ENCODE measurements around the gene CHRM4.

Gene CHRM4

GRCh38 chr11:46389450-46390330 lies 1.9 kb downstream of the CHRM4 start:
- Histone ChIP-seq H3K18ac (ENCODE audit: low read length) (no peak overlapping the region), H2BK12ac (ENCODE audit: low read length) (no peak overlapping the region), H3K14ac (ENCODE audit: low read length) (no peak overlapping the region), H3K4me3 (ENCODE audit: low read depth, low read length) (peak overlapping the region; percentile 57), H3K27ac (ENCODE audit: low read depth, low read length) (no peak overlapping the region), H4K91ac (ENCODE audit: low read depth, low read length) (no peak overlapping the region), H2AFZ (ENCODE audit: insufficient read depth, low read length, poor library complexity) (peak overlapping the region; percentile 62), H2BK120ac (ENCODE audit: insufficient read depth, low read length, poor library complexity) (no peak overlapping the region), H3K4me1 (ENCODE audit: control insufficient read depth in 1 of 2, insufficient read depth in 2 of 2, low read length in 2 of 2) (peaks cover 26 to 28% of the 10 kb centered on the region in 2 experiments), H4K12ac (ENCODE audit: low read depth, low read length) (no peak overlapping the region), H2BK5ac (ENCODE audit: low read depth, low read length, poor library complexity) (no peak overlapping the region), H3K9ac (ENCODE audit: low read length) (no peak overlapping the region), H3K27me3 (ENCODE audit: insufficient read depth, low read length) (peaks cover 29% of the 10 kb centered on the region), H4K8ac (ENCODE audit: low read depth, low read length) (no peak overlapping the region), H3K79me1 (ENCODE audit: low read length) (no peaks in the 10 kb centered on the region), H3K23ac (ENCODE audit: low read length) (no peak overlapping the region), H3K79me2 (ENCODE audit: control insufficient read depth, insufficient read depth, low read length, poor library complexity) (no peaks in the 10 kb centered on the region), H3K36me3 (ENCODE audit: control insufficient read depth in 1 of 2, insufficient read depth in 2 of 2, low read length in 2 of 2) (no peaks in the 10 kb centered on the region), H3K4ac (ENCODE audit: low read depth, low read length) (no peak overlapping the region), H3K9me3 (ENCODE audit: insufficient read depth, low read depth, low read length) (peaks cover 4% of the 10 kb centered on the region), H2AK5ac (ENCODE audit: low read length) (no peak overlapping the region), H3K4me2 (ENCODE audit: low read length) (peak overlapping the region; percentile 80)
- WGBS (ENCODE audit: extremely low coverage, insufficient coverage, insufficient read length) = no CpG with 5 or more reads among the region's 80 CpGs
- peak; percentile 53 to 73 for DNase-seq

GRCh38 chr11:46388619-46389449 lies 2.7 kb downstream of the CHRM4 start:
- peaks cover 26 to 28% of the 10 kb centered on the region in 2 experiments for H3K4me1 ChIP-seq (ENCODE audit: control insufficient read depth in 1 of 2, insufficient read depth in 2 of 2, low read length in 2 of 2)
- no peak overlapping the region for H3K18ac ChIP-seq (ENCODE audit: low read length)
- no peak overlapping the region for H4K91ac ChIP-seq (ENCODE audit: low read depth, low read length)
- H4K12ac ChIP-seq (ENCODE audit: low read depth, low read length) = no peak overlapping the region
- no peak for DNase-seq
- peaks cover 4% of the 10 kb centered on the region for H3K9me3 ChIP-seq (ENCODE audit: insufficient read depth, low read depth, low read length)
- peak overlapping the region; percentile 80 for H3K4me2 ChIP-seq (ENCODE audit: low read length)
- H3K27me3 ChIP-seq (ENCODE audit: insufficient read depth, low read length) = peaks cover 29% of the 10 kb centered on the region
- peaks cover 3 to 5% of the 10 kb centered on the region in 2 experiments for H3K36me3 ChIP-seq (ENCODE audit: control insufficient read depth in 1 of 2, insufficient read depth in 2 of 2, low read length in 2 of 2)
- no peaks in the 10 kb centered on the region for H3K79me1 ChIP-seq (ENCODE audit: low read length)
- H3K4ac ChIP-seq (ENCODE audit: low read depth, low read length) = no peak overlapping the region
- H2BK5ac ChIP-seq (ENCODE audit: low read depth, low read length, poor library complexity) = no peak overlapping the region
- no peak overlapping the region for H2AFZ ChIP-seq (ENCODE audit: insufficient read depth, low read length, poor library complexity)
- no peak overlapping the region for H3K23ac ChIP-seq (ENCODE audit: low read length)
- no peak overlapping the region for H2AK5ac ChIP-seq (ENCODE audit: low read length)
- H3K79me2 ChIP-seq (ENCODE audit: control insufficient read depth, insufficient read depth, low read length, poor library complexity) = no peaks in the 10 kb centered on the region
- WGBS (ENCODE audit: extremely low coverage, insufficient coverage, insufficient read length) = no CpG with 5 or more reads among the region's 21 CpGs
- no peak overlapping the region for H3K14ac ChIP-seq (ENCODE audit: low read length)
- H2BK120ac ChIP-seq (ENCODE audit: insufficient read depth, low read length, poor library complexity) = no peak overlapping the region
- H3K4me3 ChIP-seq (ENCODE audit: low read depth, low read length) = no peak overlapping the region
- H3K27ac ChIP-seq (ENCODE audit: low read depth, low read length) = no peak overlapping the region
- no peak overlapping the region for H4K8ac ChIP-seq (ENCODE audit: low read depth, low read length)
- H3K9ac ChIP-seq (ENCODE audit: low read length) = no peak overlapping the region
- H2BK12ac ChIP-seq (ENCODE audit: low read length) = no peak overlapping the region

GRCh38 chr11:46387919-46388618 lies 3.5 kb downstream of the CHRM4 start:
- Histone ChIP-seq H4K91ac (ENCODE audit: low read depth, low read length) (no peak overlapping the region), H3K36me3 (ENCODE audit: control insufficient read depth in 1 of 2, insufficient read depth in 2 of 2, low read length in 2 of 2) (peaks cover 9 to 12% of the 10 kb centered on the region in 2 experiments), H3K4me1 (ENCODE audit: control insufficient read depth in 1 of 2, insufficient read depth in 2 of 2, low read length in 2 of 2) (peaks cover 28 to 29% of the 10 kb centered on the region in 2 experiments), H2AFZ (ENCODE audit: insufficient read depth, low read length, poor library complexity) (no peak overlapping the region), H4K12ac (ENCODE audit: low read depth, low read length) (no peak overlapping the region), H2BK5ac (ENCODE audit: low read depth, low read length, poor library complexity) (no peak overlapping the region), H3K9ac (ENCODE audit: low read length) (no peak overlapping the region), H3K79me1 (ENCODE audit: low read length) (no peaks in the 10 kb centered on the region), H3K18ac (ENCODE audit: low read length) (no peak overlapping the region), H4K8ac (ENCODE audit: low read depth, low read length) (no peak overlapping the region), H2BK12ac (ENCODE audit: low read length) (no peak overlapping the region), H3K4ac (ENCODE audit: low read depth, low read length) (no peak overlapping the region), H2BK120ac (ENCODE audit: insufficient read depth, low read length, poor library complexity) (no peak overlapping the region), H3K9me3 (ENCODE audit: insufficient read depth, low read depth, low read length) (peaks cover 4% of the 10 kb centered on the region), H3K79me2 (ENCODE audit: control insufficient read depth, insufficient read depth, low read length, poor library complexity) (no peaks in the 10 kb centered on the region), H2AK5ac (ENCODE audit: low read length) (no peak overlapping the region), H3K27me3 (ENCODE audit: insufficient read depth, low read length) (peaks cover 29% of the 10 kb centered on the region), H3K27ac (ENCODE audit: low read depth, low read length) (no peak overlapping the region), H3K14ac (ENCODE audit: low read length) (no peak overlapping the region), H3K4me3 (ENCODE audit: low read depth, low read length) (no peak overlapping the region), H3K23ac (ENCODE audit: low read length) (no peak overlapping the region), H3K4me2 (ENCODE audit: low read length) (no peak overlapping the region)
- no CpG with 5 or more reads among the region's 24 CpGs for WGBS (ENCODE audit: extremely low coverage, insufficient coverage, insufficient read length)
- no peak for DNase-seq

- H3K79me2 ChIP-seq (ENCODE audit: control insufficient read depth, insufficient read depth, low read length, poor library complexity) = peaks cover 1% of the 10 kb centered on the region
- H3K79me1 ChIP-seq (ENCODE audit: low read length) = peaks cover 1% of the 10 kb centered on the region
- no peak overlapping the region for H2BK120ac ChIP-seq (ENCODE audit: insufficient read depth, low read length, poor library complexity)
- peaks cover 30 to 32% of the 10 kb centered on the region in 2 experiments for H3K4me1 ChIP-seq (ENCODE audit: control insufficient read depth in 1 of 2, insufficient read depth in 2 of 2, low read length in 2 of 2)
- H3K36me3 ChIP-seq (ENCODE audit: control insufficient read depth in 1 of 2, insufficient read depth in 2 of 2, low read length in 2 of 2) = peaks cover 13 to 16% of the 10 kb centered on the region in 2 experiments
- H3K18ac ChIP-seq (ENCODE audit: low read length) = no peak overlapping the region
- H4K8ac ChIP-seq (ENCODE audit: low read depth, low read length) = no peak overlapping the region
- peaks cover 29% of the 10 kb centered on the region for H3K27me3 ChIP-seq (ENCODE audit: insufficient read depth, low read length)
- H3K23ac ChIP-seq (ENCODE audit: low read length) = no peak overlapping the region
- H2BK5ac ChIP-seq (ENCODE audit: low read depth, low read length, poor library complexity) = no peak overlapping the region
- no CpG with 5 or more reads among the region's 5 CpGs for WGBS (ENCODE audit: extremely low coverage, insufficient coverage, insufficient read length)
- peaks cover 4% of the 10 kb centered on the region for H3K9me3 ChIP-seq (ENCODE audit: insufficient read depth, low read depth, low read length)
- H2AK5ac ChIP-seq (ENCODE audit: low read length) = no peak overlapping the region
- no peak overlapping the region for H2AFZ ChIP-seq (ENCODE audit: insufficient read depth, low read length, poor library complexity)
- DNase-seq = no peak
- H3K4me2 ChIP-seq (ENCODE audit: low read length) = no peak overlapping the region
- H3K4ac ChIP-seq (ENCODE audit: low read depth, low read length) = no peak overlapping the region
- H3K9ac ChIP-seq (ENCODE audit: low read length) = no peak overlapping the region
- H4K12ac ChIP-seq (ENCODE audit: low read depth, low read length) = no peak overlapping the region
- H3K14ac ChIP-seq (ENCODE audit: low read length) = no peak overlapping the region
- no peak overlapping the region for H3K4me3 ChIP-seq (ENCODE audit: low read depth, low read length)
- no peak overlapping the region for H3K27ac ChIP-seq (ENCODE audit: low read depth, low read length)
- no peak overlapping the region for H2BK12ac ChIP-seq (ENCODE audit: low read length)
- no peak overlapping the region for H4K91ac ChIP-seq (ENCODE audit: low read depth, low read length)
Measured at GRCh38 chr11:46387456-46387855, 4.1 kb downstream of the CHRM4 start.

Measured in trophoblast cell (in vitro differentiated cells and primary cell).